SK-N-SH (cell line): ENCODE data around the gene PTPRG. TPM values are rescaled to one million over a fixed set of nuclear protein-coding genes. Genes with fewer than 3 reads are reported as not detected.
A peak's percentile ranks its signal among the peaks of the same experiment; 100 is the strongest.

Experiments
- CTCF ChIA-PET: fragments of 300-600, 350-600 bp; formaldehyde crosslinking; extraction: SDS; loops from one replicate; lab custom pipeline; 2021; lab: Yijun Ruan, JAX
- POLR2A ChIA-PET: fragments of 350-600 bp; sonication (Branson Sonifier 250); formaldehyde crosslinking; extraction: SDS; loops from one replicate; lab custom pipeline; 2020; ENCODE audit warnings: antibody characterized with exemption, inconsistent platforms; lab: Yijun Ruan, JAX
- DNase-seq: peaks from one replicate; pipeline ENCODE4 v3.0.0; 2012
- H2AFZ ChIP-seq: fragments of 200-600 bp; sonication (generic); 2 replicates; pipeline ENCODE4 v1.8.1; 2016; ENCODE audit warnings: antibody characterized with exemption, mild to moderate bottlenecking, low read depth
- H3F3A ChIP-seq: fragments of 200-600 bp; sonication (generic); replicated peaks from 2 replicates; pipeline ENCODE3; 2016; ENCODE audit warnings: antibody characterized with exemption, mild to moderate bottlenecking; ENCODE audit not compliant: insufficient read depth
- H3K27ac ChIP-seq, 2 experiments: fragments of 200-500 bp in 1 of 2; fragments of 200-600 bp in 1 of 2; sonication (Bioruptor generic) in 1 of 2; sonication (generic), shearing (Covaris generic) in 1 of 2; 2 replicates each; pipeline versions ENCODE4 v1.5.1 to v1.6.1; 2014 to 2016; ENCODE audit warnings: low read depth in 2 of 2, inconsistent platforms in 1 of 2, low read length in 1 of 2, mild to moderate bottlenecking in 1 of 2, mixed read lengths in 1 of 2
- H3K27me3 ChIP-seq: fragments of 200-600 bp; sonication (generic), shearing (Covaris generic); 2 replicates; pipeline ENCODE4 v1.6.1; 2016; ENCODE audit warnings: mixed run types; ENCODE audit not compliant: insufficient read depth
- H3K36me3 ChIP-seq, 2 experiments: fragments of 200-500 bp in 1 of 2; fragments of 200-600 bp in 1 of 2; sonication (Bioruptor generic) in 1 of 2; sonication (generic) in 1 of 2; replicated peaks in 1 of 2; 2 replicates each; pipeline versions ENCODE3 to v1.5.1; 2014 to 2016; ENCODE audit warnings: low read length in 1 of 2, mild to moderate bottlenecking in 1 of 2; ENCODE audit not compliant: insufficient read depth in 2 of 2, control insufficient read depth in 1 of 2
- H3K4me1 ChIP-seq, 2 experiments: fragments of 200-500 bp in 1 of 2; fragments of 200-600 bp in 1 of 2; sonication (Bioruptor generic) in 1 of 2; sonication (generic), shearing (Covaris generic) in 1 of 2; 2 replicates each; pipeline versions ENCODE4 v1.5.1 to v1.6.1; 2014 to 2016; ENCODE audit warnings: low read depth in 1 of 2, low read length in 1 of 2, mixed run types in 1 of 2; ENCODE audit not compliant: insufficient read depth in 2 of 2, control insufficient read depth in 1 of 2
- H3K4me2 ChIP-seq: fragments of 200-600 bp; sonication (generic), shearing (Covaris generic); 2 replicates; pipeline ENCODE4 v1.6.1; 2017; ENCODE audit warnings: mixed run types
- H3K4me3 ChIP-seq, 2 experiments: fragments of 200-500 bp in 1 of 2; fragments of 200-600 bp in 1 of 2; sonication (Bioruptor generic) in 1 of 2; sonication (generic), shearing (Covaris generic) in 1 of 2; 2 replicates each; pipeline versions ENCODE4 v1.5.1 to v1.8.1; 2014 to 2016; ENCODE audit warnings: low read depth in 2 of 2, inconsistent platforms in 1 of 2, low read length in 1 of 2, mild to moderate bottlenecking in 1 of 2, mixed read lengths in 1 of 2, moderate library complexity in 1 of 2
- H3K79me2 ChIP-seq: fragments of 200-600 bp; sonication (generic); 2 replicates; pipeline ENCODE4 v1.8.1; 2017; ENCODE audit warnings: mild to moderate bottlenecking; ENCODE audit not compliant: insufficient read depth
- H3K9ac ChIP-seq: fragments of 200-600 bp; sonication (generic); 2 replicates; pipeline ENCODE4 v1.6.1; 2017; ENCODE audit warnings: mixed run types
- H3K9me2 ChIP-seq: fragments of 200-600 bp; sonication (generic); 2 replicates; pipeline ENCODE4 v1.6.1; 2017; ENCODE audit warnings: mixed run types
- H3K9me3 ChIP-seq: fragments of 200-600 bp; sonication (generic); 2 replicates; pipeline ENCODE4 v1.6.1; 2017; ENCODE audit warnings: mixed run types, mild to moderate bottlenecking, moderate library complexity
- H4K20me1 ChIP-seq: fragments of 200-600 bp; sonication (generic); 2 replicates; pipeline ENCODE4 v1.6.1; 2017; ENCODE audit warnings: mild to moderate bottlenecking, mixed run types; ENCODE audit not compliant: insufficient read depth
- CHD2 ChIP-seq: fragments of 150-350 bp; IDR thresholded peaks from 2 replicates; pipeline ENCODE4 v1.6.1; 2018; ENCODE audit warnings: low read length; ENCODE audit not compliant: partially characterized antibody
- EP300 ChIP-seq, 2 experiments: IDR thresholded peaks; 2 replicates each; pipeline versions ENCODE4 v1.4.0 to v1.6.1; 2012; ENCODE audit warnings: borderline replicate concordance in 1 of 2, low read depth in 1 of 2, low read length in 1 of 2
- FOXJ3 ChIP-seq: sonication (generic); formaldehyde crosslinking; IDR thresholded peaks from 2 replicates; pipeline ENCODE4 v1.5.1; 2020; ENCODE audit warnings: mild to moderate bottlenecking, missing genetic modification reagents
- GATA2 ChIP-seq: sonication (generic); formaldehyde crosslinking; IDR thresholded peaks from 2 replicates; pipeline ENCODE4 v1.5.0; 2020; ENCODE audit warnings: mild to moderate bottlenecking, missing genetic modification reagents
- IRF3 ChIP-seq: fragments of 150-350 bp; IDR thresholded peaks from 2 replicates; pipeline ENCODE4 v1.6.1; 2016; ENCODE audit warnings: mild to moderate bottlenecking, low read depth, low read length
- JUND ChIP-seq: IDR thresholded peaks from 2 replicates; pipeline ENCODE4 v1.4.0; 2012
- MAX ChIP-seq: IDR thresholded peaks from 2 replicates; pipeline ENCODE4 v1.4.0; 2012; ENCODE audit warnings: low read depth
- RAD21 ChIP-seq: IDR thresholded peaks from 2 replicates; pipeline ENCODE4 v1.6.1; 2012; ENCODE audit warnings: mild to moderate bottlenecking, low read length
- REST ChIP-seq: IDR thresholded peaks from 2 replicates; pipeline ENCODE4 v1.6.1; 2012; ENCODE audit warnings: mild to moderate bottlenecking, low read depth, low read length, moderate library complexity
- RFX5 ChIP-seq: IDR thresholded peaks from 2 replicates; pipeline ENCODE4 v1.6.1; 2012; ENCODE audit warnings: mild to moderate bottlenecking, improper control_type of control experiment, low read length
- SIN3A ChIP-seq: IDR thresholded peaks from 2 replicates; pipeline ENCODE4 v1.6.1; 2012; ENCODE audit warnings: low read depth, mild to moderate bottlenecking, low read length, moderate library complexity, borderline replicate concordance
- TAF1 ChIP-seq: IDR thresholded peaks from 2 replicates; pipeline ENCODE4 v1.6.1; 2012; ENCODE audit warnings: low read depth, mild to moderate bottlenecking, low read length, moderate library complexity, borderline replicate concordance
- TCF12 ChIP-seq: IDR thresholded peaks from 2 replicates; pipeline ENCODE4 v1.4.0; 2012
- WGBS: methylation state at CpG from one replicate; pipeline ENCODE4 v1.1.6; 2017; ENCODE audit warnings: low lambda C conversion rate; 5-methylcytosine and 5-hydroxymethylcytosine counted together
- polyA plus RNA-seq, 3 experiments: library from polyadenylated mRNA; depleted of rRNA; stranded (reverse); fragments of >200 nt; gene quantifications; 2 replicates each; pipeline ENCODE4 v1.2.3, GENCODE V29; 2012

Gene PTPRG
- polyA plus RNA-seq, 1 of the 3 experiments (the other 2 are of a cell fraction), result 14.1 TPM

GRCh38 chr3:62032738-62033137 lies 471.4 kb downstream of the PTPRG start:
- Histone ChIP-seq H3K4me3 (no peak overlapping the region), H2AFZ (no peak overlapping the region), H3K79me2 (no peaks in the 10 kb centered on the region), H3K4me1 (peaks cover 0 to 4% of the 10 kb centered on the region in 2 experiments; a peak in 2 of 4 replicates), H3K9ac (no peak overlapping the region), H3K27me3 (no peaks in the 10 kb centered on the region), H3K9me3 (no peaks in the 10 kb centered on the region)
- TF ChIP-seq EP300 (IDR thresholded peaks at IDR 0.05; ENCODE audit: borderline replicate concordance in 1 of 2, low read depth in 1 of 2, low read length in 1 of 2) (peak in 1 of 2 experiments; percentile 37; a peak in 1 of 4 replicates), RAD21 (no peak), REST (no peak), RFX5 (no peak), FOXJ3 (CRISPR knock-in tag) (no peak), IRF3 (no peak), CHD2 (no peak), SIN3A (no peak), JUND (no peak), MAX (no peak), TAF1 (no peak), TCF12 (no peak), GATA2 (CRISPR knock-in tag) (peak; percentile 62)
- TF ChIP-seq, all 33 proteins: peak for 2
- CTCF ChIA-PET, result interaction anchor here (1.4 kb wide), 1 partner anchor 156 kb away, joined by 3 read pairs; no protein-coding TSS in a partner anchor
- Histone ChIP-seq H3K4me2 (no peak overlapping the region), H4K20me1 (no peaks in the 10 kb centered on the region), H3K36me3 (no peaks in the 10 kb centered on the region), H3F3A (no peaks in the 10 kb centered on the region), H3K27ac (no peak overlapping the region), H3K9me2 (no peaks in the 10 kb centered on the region)
- WGBS, result 77% methylated on average over 5 of the region's 5 CpGs
- POLR2A ChIA-PET, result no interaction called here
- DNase-seq, result peak; percentile 6
